ENCODE results near the gene CDH12. TPM values are rescaled to one million over a fixed set of nuclear protein-coding genes. Genes with fewer than 3 reads are reported as not detected.
A peak's percentile ranks its signal among the peaks of the same experiment; 100 is the strongest.

The CDH12 gene
- polyA plus RNA-seq, 2 of the 4 experiments (the other 2 are of a cell fraction) = 0.04 TPM; not detected in 1

DNA sequence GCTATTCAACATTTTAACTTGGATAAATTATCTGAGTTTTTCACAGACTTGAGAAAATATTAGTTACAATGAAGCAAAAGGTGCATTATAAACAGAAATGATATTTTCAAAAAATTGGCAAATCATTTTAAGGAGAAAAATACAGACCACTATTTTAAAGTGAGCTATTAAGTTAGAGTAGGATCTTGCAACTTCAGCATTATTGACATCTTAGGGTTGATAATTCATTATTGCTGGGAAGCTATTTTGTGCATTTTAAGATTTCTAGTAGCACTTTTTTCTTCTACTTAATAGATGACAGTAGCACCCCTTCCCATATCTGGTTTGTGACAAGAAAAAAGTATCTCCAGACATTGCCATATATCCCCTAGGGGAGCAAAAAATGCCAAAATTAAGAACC, 774.1 kb downstream of the CDH12 start:
- ChIA-PET CTCF (no interaction called here), POLR2A (no interaction called here)
- Histone ChIP-seq H3K27ac (no peak overlapping the region), H3K4me2 (no peak overlapping the region), H3K9me3 (no peaks in the 10 kb centered on the region), H3K4me3 (no peak overlapping the region), H3K4me1 (no peaks in the 10 kb centered on the region)
- DNase-seq (ENCODE audit: low read depth in 1 of 2, low spot score in 1 of 2) (no peak), FAIRE-seq (no peak), ATAC-seq (no peak)
- TF ChIP-seq BHLHE40 (IDR thresholded peaks at IDR 0.05; ENCODE audit: low read depth, low read length) = no peak
- TF ChIP-seq MAFK (IDR thresholded peaks at IDR 0.05; ENCODE audit: partially characterized antibody) = peak; percentile 32
- TF ChIP-seq MYC (IDR thresholded peaks at IDR 0.05; ENCODE audit: borderline replicate concordance, low read length) = no peak

DNA sequence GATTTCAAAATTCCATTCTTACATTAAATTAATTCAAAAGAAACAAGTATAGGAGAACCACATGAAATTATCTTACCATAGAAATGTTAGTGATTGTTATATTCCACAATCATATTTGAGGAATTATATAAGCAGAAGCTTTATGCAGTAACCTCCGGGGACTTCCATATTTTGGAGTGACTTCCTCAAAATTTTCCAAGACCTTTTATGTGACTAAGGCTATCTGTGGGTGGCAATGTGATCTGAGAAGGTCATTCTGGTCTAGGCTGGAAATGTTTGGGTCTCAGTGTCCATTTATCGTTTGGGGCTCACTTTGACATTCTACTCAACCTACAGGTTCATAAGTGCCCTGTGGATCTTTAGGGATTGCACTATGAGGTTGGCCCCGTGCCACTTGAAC, 776.6 kb downstream of the CDH12 start:
- no peak for DNase-seq (ENCODE audit: low read depth in 1 of 2, low spot score in 1 of 2)
- Histone ChIP-seq H3K4me2 (no peak overlapping the region), H3K4me3 (no peak overlapping the region), H3K9me3 (no peaks in the 10 kb centered on the region), H3K4me1 (no peaks in the 10 kb centered on the region), H3K27ac (no peak overlapping the region)
- no peak for FAIRE-seq
- no peak for ATAC-seq
- ChIA-PET CTCF (no interaction called here), POLR2A (no interaction called here)
- WGBS (ENCODE audit: missing lambda C conversion rate) = 6% methylated on average over 3 of the region's 3 CpGs
- TF ChIP-seq, protein P1, sequence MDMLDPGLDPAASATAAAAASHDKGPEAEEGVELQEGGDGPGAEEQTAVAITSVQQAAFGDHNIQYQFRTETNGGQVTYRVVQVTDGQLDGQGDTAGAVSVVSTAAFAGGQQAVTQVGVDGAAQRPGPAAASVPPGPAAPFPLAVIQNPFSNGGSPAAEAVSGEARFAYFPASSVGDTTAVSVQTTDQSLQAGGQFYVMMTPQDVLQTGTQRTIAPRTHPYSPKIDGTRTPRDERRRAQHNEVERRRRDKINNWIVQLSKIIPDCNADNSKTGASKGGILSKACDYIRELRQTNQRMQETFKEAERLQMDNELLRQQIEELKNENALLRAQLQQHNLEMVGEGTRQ (IDR thresholded peaks at IDR 0.05) = no peak
- TF ChIP-seq, protein P2, sequence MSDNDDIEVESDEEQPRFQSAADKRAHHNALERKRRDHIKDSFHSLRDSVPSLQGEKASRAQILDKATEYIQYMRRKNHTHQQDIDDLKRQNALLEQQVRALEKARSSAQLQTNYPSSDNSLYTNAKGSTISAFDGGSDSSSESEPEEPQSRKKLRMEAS (IDR thresholded peaks at IDR 0.05) = no peak
- no peak for TF ChIP-seq KDM5A (IDR thresholded peaks at IDR 0.05)
- no peak for TF ChIP-seq GATA3 (IDR thresholded peaks at IDR 0.05; ENCODE audit: borderline replicate concordance)
- TF ChIP-seq MYC (IDR thresholded peaks at IDR 0.05; ENCODE audit: borderline replicate concordance, low read length) = no peak
- no peak for TF ChIP-seq JUN (IDR thresholded peaks at IDR 0.05)
- TF ChIP-seq CHD2 (IDR thresholded peaks at IDR 0.05; ENCODE audit: low read length, partially characterized antibody) = no peak
- TF ChIP-seq POLR2AphosphoS2 (conservative IDR thresholded peaks at IDR 0.05; ENCODE audit: low read length) = no peak
- no peak for TF ChIP-seq SMC3 (IDR thresholded peaks at IDR 0.05)
- no peak for TF ChIP-seq BHLHE40 (IDR thresholded peaks at IDR 0.05; ENCODE audit: low read depth, low read length)
- TF ChIP-seq JUNB (IDR thresholded peaks at IDR 0.05) = no peak
- TF ChIP-seq, protein P3, sequence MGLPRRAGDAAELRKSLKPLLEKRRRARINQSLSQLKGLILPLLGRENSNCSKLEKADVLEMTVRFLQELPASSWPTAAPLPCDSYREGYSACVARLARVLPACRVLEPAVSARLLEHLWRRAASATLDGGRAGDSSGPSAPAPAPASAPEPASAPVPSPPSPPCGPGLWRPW (IDR thresholded peaks at IDR 0.05) = no peak
- no peak for TF ChIP-seq FOXS1 (CRISPR knock-in tag; IDR thresholded peaks at IDR 0.05)
- no peak for TF ChIP-seq MAFK (IDR thresholded peaks at IDR 0.05; ENCODE audit: partially characterized antibody)
- no peak for TF ChIP-seq NPAS2 (CRISPR knock-in tag; IDR thresholded peaks at IDR 0.05; ENCODE audit: borderline replicate concordance)
- TF ChIP-seq RAD21 (conservative IDR thresholded peaks at IDR 0.05 in 1 of 2, IDR thresholded peaks at IDR 0.05 in 1 of 2) = no peak
- TF ChIP-seq, protein P4, sequence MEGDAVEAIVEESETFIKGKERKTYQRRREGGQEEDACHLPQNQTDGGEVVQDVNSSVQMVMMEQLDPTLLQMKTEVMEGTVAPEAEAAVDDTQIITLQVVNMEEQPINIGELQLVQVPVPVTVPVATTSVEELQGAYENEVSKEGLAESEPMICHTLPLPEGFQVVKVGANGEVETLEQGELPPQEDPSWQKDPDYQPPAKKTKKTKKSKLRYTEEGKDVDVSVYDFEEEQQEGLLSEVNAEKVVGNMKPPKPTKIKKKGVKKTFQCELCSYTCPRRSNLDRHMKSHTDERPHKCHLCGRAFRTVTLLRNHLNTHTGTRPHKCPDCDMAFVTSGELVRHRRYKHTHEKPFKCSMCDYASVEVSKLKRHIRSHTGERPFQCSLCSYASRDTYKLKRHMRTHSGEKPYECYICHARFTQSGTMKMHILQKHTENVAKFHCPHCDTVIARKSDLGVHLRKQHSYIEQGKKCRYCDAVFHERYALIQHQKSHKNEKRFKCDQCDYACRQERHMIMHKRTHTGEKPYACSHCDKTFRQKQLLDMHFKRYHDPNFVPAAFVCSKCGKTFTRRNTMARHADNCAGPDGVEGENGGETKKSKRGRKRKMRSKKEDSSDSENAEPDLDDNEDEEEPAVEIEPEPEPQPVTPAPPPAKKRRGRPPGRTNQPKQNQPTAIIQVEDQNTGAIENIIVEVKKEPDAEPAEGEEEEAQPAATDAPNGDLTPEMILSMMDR (IDR thresholded peaks at IDR 0.05) = no peak
- no peak for TF ChIP-seq CBX2 (IDR thresholded peaks at IDR 0.05; ENCODE audit: borderline replicate concordance, low read depth)
- no peak for TF ChIP-seq ZC3H11A (IDR thresholded peaks at IDR 0.05)
- no peak for TF ChIP-seq FOSB (CRISPR knock-in tag; IDR thresholded peaks at IDR 0.05)

DNA sequence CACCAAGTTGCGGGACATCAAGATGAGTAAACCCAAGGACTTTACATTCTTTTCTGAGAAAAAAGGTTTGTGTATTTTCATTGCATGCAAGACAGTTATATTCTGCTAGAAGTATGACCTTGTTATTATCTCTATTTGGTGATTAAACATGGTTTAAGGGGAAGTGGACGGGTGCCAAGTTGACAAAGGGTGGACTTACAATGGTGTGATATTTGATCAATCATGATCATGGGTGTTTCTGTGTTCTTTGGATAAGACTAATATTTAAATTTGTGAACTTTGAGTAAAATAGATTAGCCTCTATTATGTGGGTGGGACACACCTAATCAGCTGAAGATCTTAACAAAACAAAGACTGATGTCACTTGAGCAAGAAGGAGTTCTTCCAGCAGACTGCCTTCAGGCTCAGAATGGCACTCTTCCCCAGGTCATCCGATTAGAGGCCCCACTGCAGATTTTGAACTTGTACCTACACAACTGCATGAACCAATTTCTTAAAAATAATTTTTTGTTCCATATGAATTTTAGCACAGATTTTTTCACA, 782.9 kb downstream of the CDH12 start:
- FAIRE-seq (no peak), ATAC-seq (no peak)
- POLR2A ChIA-PET = no interaction called here

More for the DNA sequence above, 782.9 kb downstream of the CDH12 start:
- Histone ChIP-seq H3K4me3 (no peak overlapping the region), H3K9me3 (no peaks in the 10 kb centered on the region), H3K4me2 (no peak overlapping the region), H3K4me1 (no peaks in the 10 kb centered on the region), H3K27ac (no peak overlapping the region)
- no peak for DNase-seq (ENCODE audit: low read depth in 1 of 2, low spot score in 1 of 2)
- TF ChIP-seq EP300 (IDR thresholded peaks at IDR 0.05) (no peak), ZSCAN20 (CRISPR knock-in tag; IDR thresholded peaks at IDR 0.05) (no peak), NR3C1 (IDR thresholded peaks at IDR 0.05) (no peak), CBX2 (IDR thresholded peaks at IDR 0.05; ENCODE audit: borderline replicate concordance, low read depth) (no peak), TP53 (CRISPR knock-in tag; IDR thresholded peaks at IDR 0.05) (no peak), POLR2A (IDR thresholded peaks at IDR 0.05; ENCODE audit: low read length) (no peak), ZFP36 (IDR thresholded peaks at IDR 0.05; ENCODE audit: borderline replicate concordance, partially characterized antibody) (no peak)
- TF ChIP-seq, protein P5, sequence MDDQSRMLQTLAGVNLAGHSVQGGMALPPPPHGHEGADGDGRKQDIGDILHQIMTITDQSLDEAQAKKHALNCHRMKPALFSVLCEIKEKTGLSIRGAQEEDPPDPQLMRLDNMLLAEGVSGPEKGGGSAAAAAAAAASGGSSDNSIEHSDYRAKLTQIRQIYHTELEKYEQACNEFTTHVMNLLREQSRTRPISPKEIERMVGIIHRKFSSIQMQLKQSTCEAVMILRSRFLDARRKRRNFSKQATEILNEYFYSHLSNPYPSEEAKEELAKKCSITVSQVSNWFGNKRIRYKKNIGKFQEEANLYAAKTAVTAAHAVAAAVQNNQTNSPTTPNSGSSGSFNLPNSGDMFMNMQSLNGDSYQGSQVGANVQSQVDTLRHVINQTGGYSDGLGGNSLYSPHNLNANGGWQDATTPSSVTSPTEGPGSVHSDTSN (IDR thresholded peaks at IDR 0.05) = no peak
- CTCF ChIA-PET = no interaction called here
- 17% methylated on average over 3 of the region's 3 CpGs for WGBS (ENCODE audit: missing lambda C conversion rate)
